ENCODE data around the gene NLRP12. TPM values are rescaled to one million over a fixed set of nuclear protein-coding genes. Genes with fewer than 3 reads are reported as not detected.
"Not testable (repeated sequence)": the region's sequence is repeated elsewhere in the genome, so short reads cannot be mapped to it uniquely, and the experiment has no call there.

The NLRP12 gene
- total and polyA plus RNA-seq, 7 donors = 0.04 to 0.44 (median 0.17) TPM

DNA sequence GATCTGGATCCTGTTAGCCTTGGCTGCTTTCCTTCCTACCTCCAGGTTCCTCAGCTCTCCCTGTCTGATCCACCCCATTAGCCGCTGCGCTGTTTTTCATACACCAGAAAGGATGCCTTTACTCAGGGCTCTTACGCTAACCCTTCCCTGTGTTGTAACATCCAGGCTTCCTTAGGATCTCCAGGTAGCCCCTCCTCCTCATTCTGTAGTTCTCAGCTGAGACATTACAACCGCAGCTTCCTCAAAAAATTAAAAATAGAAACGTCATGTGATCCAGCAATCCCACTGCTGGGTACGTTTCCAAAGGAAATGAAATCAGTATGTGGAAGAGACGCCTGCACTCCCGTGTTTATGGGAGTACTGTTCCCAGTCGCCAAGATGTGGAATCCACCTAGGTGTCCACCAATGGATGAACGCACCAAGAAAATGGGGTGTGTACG, 25.1 kb upstream of the NLRP12 start:
- WGBS, 3 donors = 48 to 59% (median 55%) methylated on average over 11 of the region's 11 CpGs
- Histone ChIP-seq H3K36me3 (ENCODE audit: insufficient read depth in 1 of 2, low read depth in 1 of 2) (no peaks in the 10 kb centered on the region), H3K4me3 (no peak overlapping the region), H3K4me1 (no peaks in the 10 kb centered on the region), H3K9me3 (no peaks in the 10 kb centered on the region), H3K27me3 (ENCODE audit: insufficient read depth in 3 of 3, low read length in 2 of 3) (no peaks in the 10 kb centered on the region), H3K27ac (peak overlapping the region; percentile 41)
- peak in 2 of 4 donors; percentile 36 to 37 for ATAC-seq
- no peak for DNase-seq
- intact Hi-C loops (cut with DNase I) = no loop called here
- TF ChIP-seq, protein P1, sequence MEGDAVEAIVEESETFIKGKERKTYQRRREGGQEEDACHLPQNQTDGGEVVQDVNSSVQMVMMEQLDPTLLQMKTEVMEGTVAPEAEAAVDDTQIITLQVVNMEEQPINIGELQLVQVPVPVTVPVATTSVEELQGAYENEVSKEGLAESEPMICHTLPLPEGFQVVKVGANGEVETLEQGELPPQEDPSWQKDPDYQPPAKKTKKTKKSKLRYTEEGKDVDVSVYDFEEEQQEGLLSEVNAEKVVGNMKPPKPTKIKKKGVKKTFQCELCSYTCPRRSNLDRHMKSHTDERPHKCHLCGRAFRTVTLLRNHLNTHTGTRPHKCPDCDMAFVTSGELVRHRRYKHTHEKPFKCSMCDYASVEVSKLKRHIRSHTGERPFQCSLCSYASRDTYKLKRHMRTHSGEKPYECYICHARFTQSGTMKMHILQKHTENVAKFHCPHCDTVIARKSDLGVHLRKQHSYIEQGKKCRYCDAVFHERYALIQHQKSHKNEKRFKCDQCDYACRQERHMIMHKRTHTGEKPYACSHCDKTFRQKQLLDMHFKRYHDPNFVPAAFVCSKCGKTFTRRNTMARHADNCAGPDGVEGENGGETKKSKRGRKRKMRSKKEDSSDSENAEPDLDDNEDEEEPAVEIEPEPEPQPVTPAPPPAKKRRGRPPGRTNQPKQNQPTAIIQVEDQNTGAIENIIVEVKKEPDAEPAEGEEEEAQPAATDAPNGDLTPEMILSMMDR (IDR thresholded peaks at IDR 0.05) = no peak

DNA sequence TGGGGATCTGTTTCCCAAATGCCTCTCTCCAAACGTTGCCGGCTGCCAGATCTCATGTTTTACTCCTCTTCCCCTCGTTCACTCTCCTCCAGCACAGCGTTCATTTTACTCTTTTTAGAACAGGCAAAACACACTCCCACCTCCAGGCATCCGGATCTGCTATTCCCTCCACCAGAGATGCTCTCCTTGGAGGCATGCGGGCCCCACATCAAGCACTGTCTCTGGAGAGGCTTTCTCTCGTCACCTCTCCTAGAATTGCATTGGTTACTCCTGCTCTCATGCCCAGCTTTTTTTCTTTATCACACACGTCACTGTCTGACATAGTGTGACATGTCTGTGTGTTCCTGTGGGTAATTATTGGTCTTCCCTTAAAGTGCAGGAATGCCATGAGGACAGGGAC, 23.4 kb upstream of the NLRP12 start:
- no peaks in the 10 kb centered on the region for H3K9me3 ChIP-seq
- H3K4me3 ChIP-seq = no peak overlapping the region
- intact Hi-C loops (cut with DNase I) = no loop called here
- H3K27me3 ChIP-seq (ENCODE audit: insufficient read depth in 3 of 3, low read length in 2 of 3) = no peaks in the 10 kb centered on the region
- no peaks in the 10 kb centered on the region for H3K36me3 ChIP-seq (ENCODE audit: insufficient read depth in 1 of 2, low read depth in 1 of 2)
- no peak overlapping the region for H3K27ac ChIP-seq
- ATAC-seq (no peak), DNase-seq (no peak)
- no peaks in the 10 kb centered on the region for H3K4me1 ChIP-seq
- 30 to 35% (median 35%) methylated on average over 8 of the region's 8 CpGs for WGBS, 3 donors
- TF ChIP-seq, protein P1 (IDR thresholded peaks at IDR 0.05) = no peak

DNA sequence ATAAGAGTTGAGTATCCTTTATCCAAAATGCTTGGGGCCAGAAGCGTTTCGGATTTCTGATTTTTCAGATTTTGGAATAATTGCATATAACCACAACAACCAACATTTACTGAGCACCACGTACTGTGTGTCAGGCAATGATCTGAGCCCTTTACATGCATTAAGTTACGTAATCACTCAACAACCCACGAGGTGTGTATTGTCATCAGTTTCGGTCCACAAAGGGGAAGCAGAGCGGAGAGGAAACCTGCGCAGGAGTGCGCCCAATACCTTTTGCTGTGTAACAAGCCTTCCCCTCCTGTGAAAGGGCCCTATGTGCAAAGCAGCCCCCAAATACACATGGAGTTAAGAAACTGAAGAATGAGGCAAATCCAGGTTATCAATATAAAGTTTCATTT, 20.7 kb upstream of the NLRP12 start:
- intact Hi-C loops (cut with DNase I) = no loop called here
- TF ChIP-seq, protein P1 (IDR thresholded peaks at IDR 0.05) = no peak
- 82 to 87% (median 82%) methylated on average over 9 of the region's 9 CpGs for WGBS, 3 donors
- Histone ChIP-seq H3K36me3 (ENCODE audit: insufficient read depth in 1 of 2, low read depth in 1 of 2) (no peaks in the 10 kb centered on the region), H3K27ac (no peak overlapping the region), H3K4me3 (no peak overlapping the region), H3K9me3 (no peaks in the 10 kb centered on the region), H3K4me1 (no peaks in the 10 kb centered on the region), H3K27me3 (ENCODE audit: insufficient read depth in 3 of 3, low read length in 2 of 3) (no peaks in the 10 kb centered on the region)
- DNase-seq (no peak), ATAC-seq (no peak)

DNA sequence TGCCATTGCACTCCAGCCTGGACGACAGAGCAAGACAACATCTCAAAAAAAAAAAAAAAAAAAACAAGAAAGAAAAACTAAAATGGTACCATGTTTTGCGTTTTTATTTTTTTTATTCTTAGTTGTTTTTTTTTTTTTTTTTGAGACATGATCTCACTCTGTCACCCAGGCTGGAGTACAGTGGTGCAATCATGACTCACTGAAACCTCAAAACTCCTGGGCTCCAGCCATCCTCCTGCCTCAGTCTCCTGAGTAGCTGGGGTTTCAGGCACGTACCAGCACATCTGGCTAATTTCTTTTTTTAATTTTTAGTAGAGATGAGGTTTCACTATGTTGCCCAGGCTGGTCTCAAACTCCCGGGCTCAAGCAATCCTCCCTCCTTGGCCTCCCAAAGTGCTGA, 16.8 kb upstream of the NLRP12 start:
- DNase-seq; H3K4me1 ChIP-seq; H3K27ac ChIP-seq; H3K9me3 ChIP-seq; intact Hi-C loops (cut with DNase I); ATAC-seq; H3K36me3 ChIP-seq (ENCODE audit: insufficient read depth in 1 of 2, low read depth in 1 of 2); H3K4me3 ChIP-seq; H3K27me3 ChIP-seq (ENCODE audit: insufficient read depth in 3 of 3, low read length in 2 of 3): not testable (repeated sequence)
- 76 to 81% (median 76%) methylated on average over 4 of the region's 4 CpGs for WGBS, 3 donors

DNA sequence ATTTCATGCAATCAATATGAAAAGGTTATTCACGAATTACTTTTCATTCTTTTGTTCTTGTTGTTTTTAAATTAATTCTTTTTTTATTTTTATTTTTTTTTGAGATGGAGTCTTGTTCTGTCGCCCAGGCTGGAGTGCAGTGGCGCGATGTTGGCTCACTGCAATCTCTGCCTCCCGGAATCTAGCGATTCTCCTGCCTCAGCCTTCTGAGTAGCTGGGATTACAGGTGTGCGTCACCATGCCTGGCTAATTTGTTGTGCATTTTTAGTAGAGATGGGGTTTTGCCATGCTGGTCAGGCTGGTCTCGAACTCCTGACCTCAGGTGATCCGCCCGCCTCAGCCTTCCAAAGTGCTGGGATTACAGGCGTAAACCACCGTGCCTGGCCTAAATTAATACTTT, 16.1 kb upstream of the NLRP12 start:
- 93 to 94% (median 94%) methylated on average over 12 of the region's 12 CpGs for WGBS, 3 donors
- DNase-seq; H3K9me3 ChIP-seq; H3K4me1 ChIP-seq; intact Hi-C loops (cut with DNase I); H3K27ac ChIP-seq; H3K27me3 ChIP-seq (ENCODE audit: insufficient read depth in 3 of 3, low read length in 2 of 3); ATAC-seq; H3K4me3 ChIP-seq; H3K36me3 ChIP-seq (ENCODE audit: insufficient read depth in 1 of 2, low read depth in 1 of 2): not testable (repeated sequence)

DNA sequence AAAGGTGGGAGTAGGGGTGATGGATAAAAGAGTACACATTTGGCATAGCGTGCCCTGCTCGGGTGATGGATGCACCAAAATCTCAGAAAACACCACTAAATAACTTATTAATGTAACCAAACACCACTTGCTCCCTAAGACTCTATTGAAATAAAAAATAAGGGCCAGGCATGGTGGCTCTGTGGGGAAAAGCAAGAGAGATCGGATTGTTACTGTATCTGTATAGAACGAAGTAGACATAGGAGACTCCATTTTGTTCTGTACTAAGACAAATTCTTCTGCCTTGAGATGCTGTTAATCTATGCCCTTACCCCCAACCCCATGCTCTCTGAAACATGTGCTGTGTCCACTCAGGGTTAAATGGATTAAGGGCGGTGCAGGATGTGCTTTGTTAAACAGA, 14.3 kb upstream of the NLRP12 start:
- ATAC-seq; H3K4me1 ChIP-seq; intact Hi-C loops (cut with DNase I); H3K27me3 ChIP-seq (ENCODE audit: insufficient read depth in 3 of 3, low read length in 2 of 3); H3K4me3 ChIP-seq; H3K36me3 ChIP-seq (ENCODE audit: insufficient read depth in 1 of 2, low read depth in 1 of 2); DNase-seq; H3K27ac ChIP-seq; H3K9me3 ChIP-seq: not testable (repeated sequence)
- WGBS, 3 donors = 69 to 78% (median 72%) methylated on average over 4 to 5 of the region's 5 CpGs

DNA sequence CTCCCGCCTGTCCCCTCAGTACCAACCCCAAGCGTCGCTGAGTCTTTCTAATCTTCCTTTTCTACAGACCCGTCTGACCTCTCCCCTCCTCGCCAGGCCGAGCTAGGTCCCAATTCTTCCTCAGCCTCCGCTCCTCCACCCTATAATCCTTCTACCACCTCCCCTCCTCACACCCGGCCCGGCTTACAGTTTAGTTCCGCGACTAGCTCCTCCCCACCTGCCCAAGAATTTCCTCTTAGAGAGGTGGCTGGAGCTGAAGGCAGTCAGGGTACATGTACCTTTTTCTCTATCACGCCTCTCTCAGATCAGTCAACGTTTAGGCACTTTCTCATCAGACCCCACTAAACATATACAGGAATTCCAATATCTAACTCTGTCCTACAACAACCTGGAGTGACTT, 8.7 kb upstream of the NLRP12 start:
- H3K9me3 ChIP-seq; H3K27ac ChIP-seq; H3K4me3 ChIP-seq; intact Hi-C loops (cut with DNase I); H3K4me1 ChIP-seq; H3K36me3 ChIP-seq (ENCODE audit: insufficient read depth in 1 of 2, low read depth in 1 of 2); DNase-seq; H3K27me3 ChIP-seq (ENCODE audit: insufficient read depth in 3 of 3, low read length in 2 of 3); ATAC-seq: not testable (repeated sequence)
- 19 to 26% (median 23%) methylated on average over 9 to 10 of the region's 13 CpGs for WGBS, 3 donors

All from psoas muscle (tissue), 8 donors.